Mesenchymal stem cell (in vitro differentiated cells and primary cell): ENCODE measurements around the gene HIPK3.

Experiments used
- DNase-seq: peaks from one replicate; pipeline ENCODE4 v3.0.0-alpha.2; 2013
- H2AFZ ChIP-seq: one replicate; pipeline ENCODE4 v1.6.1; 2013; ENCODE audit warnings: low read depth, mild to moderate bottlenecking, control low read depth, inconsistent platforms, low read length, moderate library complexity
- H2AK5ac ChIP-seq: 2 replicates; pipeline ENCODE4 v1.6.1; 2013; ENCODE audit warnings: low read length, moderate library complexity, mild to moderate bottlenecking, inconsistent platforms; ENCODE audit not compliant: severe bottlenecking
- H2BK120ac ChIP-seq: one replicate; pipeline ENCODE4 v1.6.1; 2013; ENCODE audit warnings: low read depth, mild to moderate bottlenecking, inconsistent platforms, low read length, moderate library complexity
- H2BK12ac ChIP-seq, 2 experiments: one replicate each; pipeline ENCODE4 v1.6.1; 2013; ENCODE audit warnings: inconsistent platforms in 2 of 2, low read length in 2 of 2, mild to moderate bottlenecking in 2 of 2, moderate library complexity in 2 of 2, control low read depth in 1 of 2
- H2BK15ac ChIP-seq: one replicate; pipeline ENCODE4 v1.6.1; 2013; ENCODE audit warnings: mild to moderate bottlenecking, low read depth, inconsistent platforms; ENCODE audit not compliant: poor library complexity, severe bottlenecking
- H2BK5ac ChIP-seq: 2 replicates; pipeline ENCODE4 v1.6.1; 2013; ENCODE audit warnings: low read depth, mild to moderate bottlenecking, low read length, control low read depth, inconsistent platforms; ENCODE audit not compliant: poor library complexity, severe bottlenecking
- H3K14ac ChIP-seq, 2 experiments: one replicate each; pipeline ENCODE4 v1.6.1; 2013; ENCODE audit warnings: inconsistent platforms in 2 of 2, low read length in 2 of 2, control low read depth in 1 of 2, mild to moderate bottlenecking in 1 of 2, moderate library complexity in 1 of 2
- H3K18ac ChIP-seq, 2 experiments: one replicate each; pipeline ENCODE4 v1.6.1; 2013; ENCODE audit warnings: inconsistent platforms in 2 of 2, low read length in 2 of 2, control low read depth in 1 of 2, low read depth in 1 of 2, mild to moderate bottlenecking in 1 of 2
- H3K23ac ChIP-seq, 2 experiments: one replicate each; pipeline ENCODE4 v1.6.1; 2013; ENCODE audit warnings: inconsistent platforms in 2 of 2, low read length in 2 of 2, mild to moderate bottlenecking in 2 of 2, moderate library complexity in 2 of 2, control low read depth in 1 of 2
- H3K27ac ChIP-seq: 2 replicates; pipeline ENCODE4 v1.5.1; 2013; ENCODE audit warnings: mild to moderate bottlenecking, moderate library complexity, low read length, control low read depth, inconsistent platforms; ENCODE audit not compliant: poor library complexity, severe bottlenecking
- H3K27me3 ChIP-seq, 2 experiments: 2 replicates each; pipeline versions ENCODE4 v1.6.1 to v1.7.0; 2013; ENCODE audit warnings: low read length in 2 of 2, mild to moderate bottlenecking in 2 of 2, moderate library complexity in 2 of 2, control low read depth in 1 of 2, inconsistent platforms in 1 of 2; ENCODE audit not compliant: control insufficient read depth in 1 of 2, insufficient read depth in 1 of 2
- H3K36me3 ChIP-seq, 2 experiments: 2 replicates each; pipeline versions ENCODE4 v1.6.1 to v1.7.0; 2013; ENCODE audit warnings: low read length in 2 of 2, control low read depth in 1 of 2, inconsistent platforms in 1 of 2, low read depth in 1 of 2, mild to moderate bottlenecking in 1 of 2; ENCODE audit not compliant: insufficient read depth in 2 of 2, control insufficient read depth in 1 of 2
- H3K4ac ChIP-seq, 2 experiments: one replicate each; pipeline ENCODE4 v1.6.1; 2013; ENCODE audit warnings: inconsistent platforms in 2 of 2, low read length in 2 of 2, mild to moderate bottlenecking in 2 of 2, moderate library complexity in 2 of 2, control low read depth in 1 of 2, low read depth in 1 of 2
- H3K4me1 ChIP-seq: 2 replicates; pipeline ENCODE4 v1.6.1; 2013; ENCODE audit warnings: low read depth, low read length, control low read depth; ENCODE audit not compliant: control insufficient read depth, insufficient read depth
- H3K4me2 ChIP-seq: 2 replicates; pipeline ENCODE4 v1.6.1; 2013; ENCODE audit warnings: low read length, mild to moderate bottlenecking, inconsistent platforms; ENCODE audit not compliant: poor library complexity, severe bottlenecking
- H3K4me3 ChIP-seq, 2 experiments: 2 replicates each; pipeline versions ENCODE4 v1.5.1 to v1.7.0; 2013; ENCODE audit warnings: low read length in 2 of 2, mild to moderate bottlenecking in 2 of 2, control low read depth in 1 of 2, low read depth in 1 of 2; ENCODE audit not compliant: insufficient read depth in 1 of 2
- H3K79me1 ChIP-seq: replicated peaks from 2 replicates; pipeline ENCODE4 v1.6.1; 2013; ENCODE audit warnings: mild to moderate bottlenecking, control low read depth, low read length, inconsistent platforms; ENCODE audit not compliant: poor library complexity, severe bottlenecking
- H3K9ac ChIP-seq: 2 replicates; pipeline ENCODE4 v1.7.0; 2013; ENCODE audit warnings: mild to moderate bottlenecking, low read length, moderate library complexity
- H3K9me3 ChIP-seq: 2 replicates; pipeline ENCODE4 v1.7.0; 2013; ENCODE audit warnings: mild to moderate bottlenecking, low read length; ENCODE audit not compliant: control insufficient read depth
- H4K8ac ChIP-seq: one replicate; pipeline ENCODE4 v1.6.1; 2013; ENCODE audit warnings: inconsistent platforms, mild to moderate bottlenecking, low read length, moderate library complexity
- H4K91ac ChIP-seq: one replicate; pipeline ENCODE4 v1.6.1; 2013; ENCODE audit warnings: mild to moderate bottlenecking, low read length, inconsistent platforms
- WGBS: methylation state at CpG from one replicate; pipeline ENCODE4 v1.1.7; 2013; ENCODE audit warnings: mixed read lengths; 5-methylcytosine and 5-hydroxymethylcytosine counted together

Gene HIPK3

GRCh38 chr11:33389635-33390034 is 132.5 kb downstream of the HIPK3 start:
- DNase-seq = no peak

GRCh38 chr11:33390944-33391892 is 134.0 kb downstream of the HIPK3 start:
- no peaks in the 10 kb centered on the region for H3K27me3 ChIP-seq
- no peak overlapping the region for H3K4me3 ChIP-seq
- H3K9ac ChIP-seq = no peak overlapping the region
- peaks cover 0 to 20% of the 10 kb centered on the region in 2 experiments for H3K36me3 ChIP-seq
- H3K4me2 ChIP-seq = no peak overlapping the region
- H2AK5ac ChIP-seq = no peak overlapping the region
- no peak overlapping the region for H3K23ac ChIP-seq
- peaks cover 13% of the 10 kb centered on the region for H3K79me1 ChIP-seq
- H3K9me3 ChIP-seq = no peaks in the 10 kb centered on the region
- H3K27ac ChIP-seq = no peak overlapping the region
- no peak overlapping the region for H2BK12ac ChIP-seq
- no peak overlapping the region for H3K18ac ChIP-seq
- 92% methylated on average over 8 of the region's 13 CpGs for WGBS
- H4K91ac ChIP-seq = no peak overlapping the region
- no peak overlapping the region for H2AFZ ChIP-seq
- no peak overlapping the region for H2BK15ac ChIP-seq
- H3K14ac ChIP-seq = no peak overlapping the region
- DNase-seq = no peak
- no peak overlapping the region for H4K8ac ChIP-seq
- H3K4ac ChIP-seq = no peak overlapping the region
- no peak overlapping the region for H2BK5ac ChIP-seq
- no peaks in the 10 kb centered on the region for H3K4me1 ChIP-seq
- H2BK120ac ChIP-seq = no peak overlapping the region

More at GRCh38 chr11:33389635-33390034, 132.5 kb downstream of the HIPK3 start:
- Histone ChIP-seq H3K27me3 (no peaks in the 10 kb centered on the region), H3K79me1 (peaks cover 15% of the 10 kb centered on the region), H2BK15ac (no peak overlapping the region), H3K14ac (no peak overlapping the region), H2BK12ac (no peak overlapping the region), H2BK5ac (no peak overlapping the region), H2BK120ac (no peak overlapping the region), H2AFZ (no peak overlapping the region), H4K91ac (no peak overlapping the region), H3K18ac (no peak overlapping the region), H2AK5ac (no peak overlapping the region), H3K27ac (no peak overlapping the region), H3K4ac (no peak overlapping the region), H4K8ac (no peak overlapping the region), H3K4me3 (peak overlapping the region in 1 of 2 experiments; percentile 25), H3K23ac (no peak overlapping the region), H3K36me3 (peaks cover 0 to 20% of the 10 kb centered on the region in 2 experiments), H3K4me1 (no peaks in the 10 kb centered on the region), H3K9me3 (peaks cover 10% of the 10 kb centered on the region), H3K4me2 (no peak overlapping the region), H3K9ac (no peak overlapping the region)
- WGBS = no CpG with 5 or more reads among the region's 4 CpGs

GRCh38 chr11:33391893-33392251 is 134.7 kb downstream of the HIPK3 start:
- no peak overlapping the region for H3K4me2 ChIP-seq
- no peak overlapping the region for H3K18ac ChIP-seq
- no peak overlapping the region for H2BK5ac ChIP-seq
- H2BK120ac ChIP-seq = no peak overlapping the region
- no peak overlapping the region for H2AK5ac ChIP-seq
- no peaks in the 10 kb centered on the region for H3K9me3 ChIP-seq
- H2BK12ac ChIP-seq = no peak overlapping the region
- no peaks in the 10 kb centered on the region for H3K27me3 ChIP-seq
- H4K8ac ChIP-seq = no peak overlapping the region
- H3K4ac ChIP-seq = no peak overlapping the region
- H3K23ac ChIP-seq = no peak overlapping the region
- no peak overlapping the region for H3K14ac ChIP-seq
- H4K91ac ChIP-seq = no peak overlapping the region
- H3K9ac ChIP-seq = no peak overlapping the region
- no peak overlapping the region for H2AFZ ChIP-seq
- no peak for DNase-seq
- peaks cover 0 to 20% of the 10 kb centered on the region in 2 experiments for H3K36me3 ChIP-seq
- H3K4me1 ChIP-seq = no peaks in the 10 kb centered on the region
- H3K4me3 ChIP-seq = no peak overlapping the region
- 96% methylated on average over 2 of the region's 2 CpGs for WGBS
- H3K27ac ChIP-seq = no peak overlapping the region
- H2BK15ac ChIP-seq = no peak overlapping the region
- H3K79me1 ChIP-seq = peaks cover 10% of the 10 kb centered on the region

- H3K27me3 ChIP-seq = no peaks in the 10 kb centered on the region
- no peak overlapping the region for H2AFZ ChIP-seq
- WGBS = 83% methylated on average over 6 of the region's 6 CpGs
- no peak overlapping the region for H3K4me2 ChIP-seq
- H2BK15ac ChIP-seq = no peak overlapping the region
- no peak overlapping the region for H2BK120ac ChIP-seq
- no peaks in the 10 kb centered on the region for H3K4me1 ChIP-seq
- no peaks in the 10 kb centered on the region for H3K9me3 ChIP-seq
- H3K18ac ChIP-seq = no peak overlapping the region
- H3K4me3 ChIP-seq = no peak overlapping the region
- no peak overlapping the region for H4K91ac ChIP-seq
- no peak overlapping the region for H2BK12ac ChIP-seq
- peaks cover 12% of the 10 kb centered on the region for H3K79me1 ChIP-seq
- H3K4ac ChIP-seq = no peak overlapping the region
- no peak overlapping the region for H3K27ac ChIP-seq
- DNase-seq = no peak
- no peak overlapping the region for H4K8ac ChIP-seq
- H3K36me3 ChIP-seq = peaks cover 0 to 20% of the 10 kb centered on the region in 2 experiments
- H3K9ac ChIP-seq = no peak overlapping the region
- no peak overlapping the region for H2BK5ac ChIP-seq
- H3K23ac ChIP-seq = no peak overlapping the region
- no peak overlapping the region for H2AK5ac ChIP-seq
- no peak overlapping the region for H3K14ac ChIP-seq
These were observed 137.4 kb downstream of the HIPK3 start for GRCh38 chr11:33394431-33395109.
